Right atrium auricular region (tissue), 2 donors: ENCODE measurements around the gene PCBP3. TPM values are rescaled to one million over a fixed set of nuclear protein-coding genes. Genes with fewer than 3 reads are reported as not detected.

Source experiments
- DNase-seq: peaks from one replicate; pipeline ENCODE4 v3.0.0-alpha.2; 2019; ENCODE audit warnings: low spot score
- H3K27ac ChIP-seq, 2 donors: fragments of 200-600 bp; sonication (generic); 1 replicate in 1 of 2; 2 replicates in 1 of 2; pipeline ENCODE4 v1.5.1; 2016 to 2019
- H3K27me3 ChIP-seq, 2 donors: fragments of 200-600 bp; sonication (generic); one replicate each; pipeline versions ENCODE4 v1.5.1 to v1.6.0; 2017 to 2019
- H3K36me3 ChIP-seq: fragments of 200-600 bp; sonication (generic); one replicate; pipeline ENCODE4 v1.5.1; 2016
- H3K4me1 ChIP-seq, 2 donors: fragments of 200-600 bp; sonication (generic); one replicate each; pipeline versions ENCODE4 v1.5.1 to v1.6.0; 2017 to 2019
- H3K4me3 ChIP-seq, 2 donors: fragments of 200-600 bp; sonication (generic); 1 replicate in 1 of 2; 2 replicates in 1 of 2; pipeline ENCODE4 v1.5.1; 2017 to 2019; ENCODE audit warnings: mild to moderate bottlenecking in 1 of 2, moderate library complexity in 1 of 2
- H3K9me3 ChIP-seq, 2 donors: fragments of 200-600 bp; sonication (generic); one replicate each; pipeline ENCODE4 v1.5.1; 2019
- total RNA-seq, 2 donors: library from RNA; depleted of rRNA; stranded (reverse); fragments of >200 nt; gene quantifications; one replicate each; pipeline ENCODE4 v1.1.0, GENCODE V29; 2016
- TF ChIP-seq, protein P1 (sequence below), 2 donors: fragments of 200-600 bp; sonication (generic); IDR thresholded peaks; one replicate each; pipeline ENCODE4 v1.5.1; 2019; ENCODE audit warnings: antibody characterized with exemption in 2 of 2

PCBP3 gene
- total RNA-seq, 2 donors from 2014 or later, result 2.3 to 5.2 TPM

GRCh38 chr21:45918835-45919447 is 275.4 kb downstream of the PCBP3 start:
- Histone ChIP-seq H3K36me3 (no peaks in the 10 kb centered on the region), H3K9me3 (no peaks in the 10 kb centered on the region), H3K27me3 (no peaks in the 10 kb centered on the region), H3K27ac (no peak overlapping the region), H3K4me3 (no peak overlapping the region), H3K4me1 (peaks cover 0 to 9% of the 10 kb centered on the region in 2 donors)
- TF ChIP-seq, protein P1, sequence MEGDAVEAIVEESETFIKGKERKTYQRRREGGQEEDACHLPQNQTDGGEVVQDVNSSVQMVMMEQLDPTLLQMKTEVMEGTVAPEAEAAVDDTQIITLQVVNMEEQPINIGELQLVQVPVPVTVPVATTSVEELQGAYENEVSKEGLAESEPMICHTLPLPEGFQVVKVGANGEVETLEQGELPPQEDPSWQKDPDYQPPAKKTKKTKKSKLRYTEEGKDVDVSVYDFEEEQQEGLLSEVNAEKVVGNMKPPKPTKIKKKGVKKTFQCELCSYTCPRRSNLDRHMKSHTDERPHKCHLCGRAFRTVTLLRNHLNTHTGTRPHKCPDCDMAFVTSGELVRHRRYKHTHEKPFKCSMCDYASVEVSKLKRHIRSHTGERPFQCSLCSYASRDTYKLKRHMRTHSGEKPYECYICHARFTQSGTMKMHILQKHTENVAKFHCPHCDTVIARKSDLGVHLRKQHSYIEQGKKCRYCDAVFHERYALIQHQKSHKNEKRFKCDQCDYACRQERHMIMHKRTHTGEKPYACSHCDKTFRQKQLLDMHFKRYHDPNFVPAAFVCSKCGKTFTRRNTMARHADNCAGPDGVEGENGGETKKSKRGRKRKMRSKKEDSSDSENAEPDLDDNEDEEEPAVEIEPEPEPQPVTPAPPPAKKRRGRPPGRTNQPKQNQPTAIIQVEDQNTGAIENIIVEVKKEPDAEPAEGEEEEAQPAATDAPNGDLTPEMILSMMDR (IDR thresholded peaks at IDR 0.05), result no peak
- DNase-seq, result no peak

DNA sequence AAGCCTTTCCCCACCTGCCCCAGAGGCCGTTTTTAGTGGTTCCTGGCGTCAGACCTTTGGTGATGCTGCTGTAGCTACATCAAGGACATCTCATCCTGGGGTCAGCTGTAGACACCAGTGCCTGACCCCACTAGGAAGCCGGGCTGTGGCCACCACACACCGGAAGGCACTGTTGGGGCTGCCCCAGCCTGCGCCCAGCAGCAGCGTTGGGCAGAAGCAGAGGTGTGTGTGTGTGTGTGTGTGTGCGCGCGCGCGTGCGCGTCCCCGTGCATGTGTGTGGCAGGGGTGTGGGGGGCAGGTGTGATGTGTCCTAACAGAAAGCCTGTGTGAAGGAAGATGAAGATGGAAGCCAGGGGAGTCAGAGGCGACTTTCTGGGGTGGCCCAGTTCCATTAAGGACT is 276.1 kb downstream of the PCBP3 start:
- no peak for DNase-seq
- Histone ChIP-seq H3K27ac (no peak overlapping the region), H3K4me1 (peaks cover 0 to 9% of the 10 kb centered on the region in 2 donors), H3K36me3 (no peaks in the 10 kb centered on the region), H3K4me3 (no peak overlapping the region), H3K27me3 (no peaks in the 10 kb centered on the region), H3K9me3 (no peaks in the 10 kb centered on the region)
- TF ChIP-seq, protein P1 (IDR thresholded peaks at IDR 0.05), result no peak

DNA sequence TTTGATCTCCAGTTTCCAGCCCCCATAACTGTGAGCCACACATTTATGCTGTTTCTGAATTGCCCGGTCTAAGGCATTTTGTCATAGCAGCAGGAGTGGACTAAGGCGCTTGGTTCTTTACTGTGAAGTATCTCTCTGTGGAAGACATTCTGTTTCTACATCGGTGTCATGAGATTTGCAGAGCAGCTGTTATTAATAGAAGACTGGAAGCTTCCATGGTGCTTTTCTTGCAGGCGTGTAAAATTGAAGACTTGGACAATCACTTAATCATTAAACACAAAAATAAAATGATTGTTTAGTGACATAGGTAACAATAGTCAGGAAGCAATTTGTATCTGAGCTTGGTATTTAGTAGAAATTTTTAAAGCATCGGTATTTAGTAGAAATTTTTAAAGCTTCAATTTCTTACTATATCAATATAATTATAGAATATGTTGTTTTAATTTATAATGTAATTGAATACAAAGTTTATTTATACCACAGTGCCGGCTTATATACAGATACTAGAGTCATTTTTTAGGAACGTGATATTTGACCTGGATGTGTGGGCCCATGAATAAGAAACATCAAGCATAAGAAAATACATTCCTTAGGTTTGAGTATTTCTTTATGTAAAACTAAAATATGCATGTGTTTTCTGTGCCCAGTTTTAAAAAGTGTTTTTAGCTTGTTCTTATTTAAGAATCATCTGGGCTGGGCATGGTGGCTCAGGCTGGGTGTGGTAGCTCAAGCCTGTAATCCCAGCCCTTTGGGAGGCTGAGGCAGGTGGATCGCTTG is 277.5 kb downstream of the PCBP3 start:
- no peaks in the 10 kb centered on the region for H3K9me3 ChIP-seq
- no peaks in the 10 kb centered on the region for H3K36me3 ChIP-seq
- no peak for DNase-seq
- TF ChIP-seq, protein P1 (IDR thresholded peaks at IDR 0.05), result no peak
- no peaks in the 10 kb centered on the region for H3K27me3 ChIP-seq
- H3K4me3 ChIP-seq, result no peak overlapping the region
- no peak overlapping the region for H3K27ac ChIP-seq
- H3K4me1 ChIP-seq, result peaks cover 0 to 9% of the 10 kb centered on the region in 2 donors

DNA sequence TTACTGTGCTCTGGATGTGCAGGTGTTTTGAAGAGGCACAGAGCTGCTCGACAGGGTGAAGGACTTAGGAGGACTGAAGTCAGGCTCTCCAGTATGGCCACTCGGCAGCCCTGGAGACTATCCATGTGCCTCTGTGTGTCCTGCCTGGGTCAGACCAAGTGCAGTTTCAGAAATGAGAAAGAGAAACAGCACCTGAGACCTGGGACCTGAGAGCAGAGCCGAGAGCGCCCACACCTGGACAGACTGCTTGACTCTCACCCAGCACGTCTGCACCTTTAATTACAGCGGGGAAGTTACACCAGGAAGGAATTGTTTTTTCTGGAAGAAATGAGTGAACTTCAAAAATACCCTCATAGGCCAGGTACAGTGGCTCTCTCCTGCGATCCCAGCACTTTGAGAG is 278.4 kb downstream of the PCBP3 start:
- no peaks in the 10 kb centered on the region for H3K27me3 ChIP-seq
- peaks cover 0 to 9% of the 10 kb centered on the region in 2 donors for H3K4me1 ChIP-seq
- H3K9me3 ChIP-seq, result no peaks in the 10 kb centered on the region
- H3K36me3 ChIP-seq, result no peaks in the 10 kb centered on the region
- H3K27ac ChIP-seq, result no peak overlapping the region
- H3K4me3 ChIP-seq, result no peak overlapping the region
- no peak for DNase-seq
- TF ChIP-seq, protein P1 (IDR thresholded peaks at IDR 0.05), result no peak

DNA sequence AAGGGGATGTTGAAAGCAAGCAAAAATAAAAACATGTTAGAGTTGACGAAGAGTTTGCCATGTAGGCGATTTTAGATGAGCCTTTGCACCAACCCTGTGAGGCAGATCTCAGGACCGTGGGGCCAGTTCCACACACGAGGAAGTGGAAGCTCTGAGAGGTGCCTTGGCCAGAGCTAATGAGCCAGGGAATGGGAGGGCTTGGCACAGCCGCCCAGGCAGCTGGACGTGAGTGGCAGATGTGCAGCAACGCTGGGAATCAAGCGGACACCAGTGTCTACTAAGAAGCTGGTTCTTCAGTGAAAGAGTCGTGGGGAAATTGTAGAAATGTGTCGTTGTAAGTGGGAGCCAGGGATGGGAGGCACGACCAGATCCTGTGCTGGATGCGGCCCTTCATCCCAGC is 279.1 kb downstream of the PCBP3 start:
- Histone ChIP-seq H3K4me3 (no peak overlapping the region), H3K4me1 (peaks cover 0 to 9% of the 10 kb centered on the region in 2 donors), H3K27me3 (no peaks in the 10 kb centered on the region), H3K36me3 (no peaks in the 10 kb centered on the region), H3K27ac (no peak overlapping the region), H3K9me3 (no peaks in the 10 kb centered on the region)
- no peak for DNase-seq
- TF ChIP-seq, protein P1 (IDR thresholded peaks at IDR 0.05), result no peak
